Body of pancreas (tissue), 4 donors: ENCODE measurements around the gene NR2F1-AS1.

Experiments
- CTCF ChIP-seq, 7 experiments: fragments of 450-650 bp in 4 of 7; fragments of 200-600 bp in 3 of 7; sonication (generic) in 3 of 7; IDR thresholded peaks; one replicate each; pipeline ENCODE4 v1.5.1; 2016 to 2019; ENCODE audit warnings: antibody characterized with exemption in 7 of 7
- POLR2A ChIP-seq, 3 donors: fragments of 450-650 bp; IDR thresholded peaks; one replicate each; pipeline ENCODE4 v1.6.1; 2016; ENCODE audit warnings: antibody characterized with exemption in 3 of 3, mild to moderate bottlenecking in 2 of 3

GRCh38 chr5:93395971-93396379 lies 185.0 kb downstream of the NR2F1-AS1 start:
- TF ChIP-seq CTCF (IDR thresholded peaks at IDR 0.05) (no peak), POLR2A (IDR thresholded peaks at IDR 0.05) (no peak)
